TTC549 (cell line): Measurements from ENCODE around the gene PUS7L.
"Not testable (repeated sequence)": the region's sequence is repeated elsewhere in the genome, so short reads cannot be mapped to it uniquely, and the experiment has no call there.

Source experiments
- FAIRE-seq: peaks from 2 replicates; lab custom pipeline; 2012; peaks lifted over from hg19 to GRCh38; lab: Jason Lieb, UNC

Gene PUS7L

GRCh38 chr12:43750814-43751213 lies 7.8 kb downstream of the PUS7L start:
- FAIRE-seq = no peak

DNA sequence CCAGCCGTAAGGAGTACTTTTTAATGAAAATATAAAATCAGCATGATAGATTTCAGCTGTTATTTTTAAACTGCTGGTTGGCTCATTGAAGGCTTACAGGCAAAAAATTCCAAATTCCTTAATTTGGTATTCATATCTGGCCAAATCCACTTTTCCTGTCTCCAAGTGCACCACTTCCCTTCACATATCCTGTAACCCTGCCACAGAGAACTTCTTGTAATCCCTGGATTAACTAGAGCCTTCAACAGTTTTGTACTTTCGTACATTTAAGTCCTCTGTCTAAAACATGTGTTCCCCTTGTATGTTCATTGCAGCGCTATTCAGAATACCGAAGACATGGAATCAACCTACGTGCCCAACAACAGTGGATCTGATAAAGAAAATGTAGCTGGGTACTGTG lies 9.6 kb downstream of the PUS7L start:
- FAIRE-seq = no peak

DNA sequence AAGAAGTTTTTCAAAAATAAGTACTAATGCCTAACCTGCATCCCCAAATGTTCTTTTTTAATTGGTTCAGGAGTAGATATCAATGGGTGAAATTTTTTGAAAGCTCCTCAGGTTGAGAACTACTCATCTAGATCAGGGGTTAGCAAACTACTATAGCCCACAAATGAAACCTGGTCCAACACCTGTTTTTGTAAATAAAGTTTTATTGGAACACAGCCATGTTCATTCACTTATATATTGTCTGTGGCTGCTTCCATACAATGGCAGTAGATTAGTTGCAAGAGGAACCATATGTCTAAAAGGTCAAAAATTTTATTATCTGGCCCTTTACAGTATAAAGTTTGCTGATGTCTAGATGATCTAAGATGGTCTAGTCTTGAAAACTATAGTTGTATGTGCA lies 13.8 kb downstream of the PUS7L start:
- no peak for FAIRE-seq

DNA sequence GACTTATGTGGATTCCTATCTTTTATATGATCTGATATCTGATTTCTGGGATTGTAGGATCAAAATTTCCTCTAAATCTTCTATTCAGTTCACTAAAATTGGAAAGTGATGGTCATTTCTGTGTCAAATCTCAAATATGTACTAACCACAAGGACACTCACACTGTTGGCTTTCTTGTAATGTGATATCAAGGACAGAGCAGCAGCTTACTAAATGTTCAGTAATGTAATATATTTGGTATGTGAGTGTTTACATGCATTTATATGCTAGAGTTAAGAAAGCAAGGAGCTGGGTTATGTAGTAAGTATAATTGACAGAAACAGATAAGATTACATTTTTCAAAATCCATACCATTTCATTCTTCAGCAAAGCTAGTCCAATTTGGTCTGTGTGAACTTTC lies 16.5 kb downstream of the PUS7L start:
- FAIRE-seq = no peak

GRCh38 chr12:43740511-43741100 lies 18.0 kb downstream of the PUS7L start:
- no peak for FAIRE-seq

- no peak for FAIRE-seq
These were observed 20.9 kb downstream of the PUS7L start for GRCh38 chr12:43737646-43738045.

DNA sequence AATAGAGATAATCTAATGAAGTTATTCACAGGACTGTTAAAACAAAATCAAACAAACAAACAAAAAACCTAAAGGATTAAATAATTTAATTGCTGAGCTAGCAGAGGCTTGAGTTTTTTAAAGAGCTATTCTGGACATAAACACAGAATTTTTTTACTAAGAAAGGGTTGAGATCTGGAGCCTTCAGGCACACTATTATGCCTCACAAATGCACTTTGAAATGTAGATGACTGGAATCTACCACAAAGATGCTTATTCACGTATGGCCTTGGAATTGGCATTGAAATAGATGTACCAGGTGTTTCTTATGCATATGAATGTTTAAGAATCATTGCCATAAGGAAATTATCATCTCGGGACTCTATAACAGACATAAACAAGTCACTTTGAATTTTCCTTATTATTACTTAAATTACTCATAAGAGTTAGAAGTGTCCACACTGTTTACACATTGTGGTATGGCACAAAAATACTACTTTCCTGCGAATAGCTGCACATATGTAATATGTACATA lies 21.6 kb downstream of the PUS7L start:
- FAIRE-seq = no peak

DNA sequence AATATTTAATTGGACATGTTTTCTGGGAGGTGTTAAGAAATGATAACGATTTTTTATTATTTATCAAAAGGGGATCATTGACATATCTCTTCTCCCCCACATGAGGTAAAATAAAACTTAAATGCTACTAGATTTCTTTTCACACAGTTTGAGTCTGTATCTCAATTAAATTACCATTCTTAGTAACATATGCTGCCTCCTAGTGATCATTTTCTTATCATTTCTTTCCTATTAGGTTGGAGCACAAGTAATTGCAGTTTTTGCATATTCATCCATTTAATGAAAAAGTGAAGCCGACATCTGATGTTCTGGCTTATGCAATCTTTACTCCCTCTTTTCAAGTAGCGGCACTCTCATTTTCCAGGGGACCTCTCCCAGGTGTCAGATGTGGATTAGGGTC lies 24.9 kb downstream of the PUS7L start:
- no peak for FAIRE-seq

DNA sequence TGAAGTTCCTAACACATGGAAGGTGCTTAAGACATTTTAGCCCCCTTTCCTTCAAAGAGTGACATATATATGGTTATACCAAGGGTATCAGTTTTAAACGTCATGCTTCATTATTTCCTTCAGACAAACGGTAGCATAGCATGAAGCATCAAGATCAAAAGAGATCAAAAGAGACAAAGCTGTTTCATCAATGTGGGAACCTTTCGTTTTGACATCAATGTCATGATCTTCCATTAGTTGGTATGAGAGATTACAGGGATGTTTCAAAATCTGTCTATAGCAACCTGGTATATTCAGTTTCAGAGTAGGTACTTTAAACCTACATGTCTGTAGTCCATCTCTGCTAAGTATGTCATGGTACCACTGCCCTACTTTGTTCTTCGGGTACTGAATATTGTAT lies 28.3 kb downstream of the PUS7L start:
- no peak for FAIRE-seq

GRCh38 chr12:43728698-43729097 lies 29.9 kb downstream of the PUS7L start:
- FAIRE-seq = no peak

GRCh38 chr12:43728117-43728516 lies 30.5 kb downstream of the PUS7L start:
- FAIRE-seq = peak; percentile 94

DNA sequence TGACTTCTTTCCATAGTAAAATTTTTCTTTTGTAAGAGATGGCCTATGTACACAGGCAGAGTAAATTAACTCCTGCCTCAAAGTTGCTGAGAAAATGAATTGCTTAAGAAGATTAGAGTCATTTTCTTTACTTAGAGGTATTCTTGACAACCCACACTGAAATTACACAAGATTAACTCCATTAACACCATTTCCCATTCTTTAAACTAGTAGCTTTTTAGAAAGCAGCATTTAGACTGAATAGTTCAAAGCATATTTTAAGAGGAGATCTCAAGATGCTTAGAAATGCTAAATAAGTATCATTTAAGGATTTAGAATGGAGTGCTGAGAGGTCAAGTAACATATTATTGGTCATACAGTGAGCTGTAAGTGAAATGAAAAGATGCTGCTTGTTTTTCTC lies 35.5 kb downstream of the PUS7L start:
- FAIRE-seq = no peak

- FAIRE-seq = no peak
These were observed 36.0 kb downstream of the PUS7L start for GRCh38 chr12:43722621-43723020.

- no peak for FAIRE-seq
These were observed 47.2 kb downstream of the PUS7L start for GRCh38 chr12:43711348-43711747.

- FAIRE-seq = not testable (repeated sequence)
These were observed 54.8 kb downstream of the PUS7L start for GRCh38 chr12:43703772-43704171.

- FAIRE-seq = not testable (repeated sequence)
These were observed 57.4 kb downstream of the PUS7L start for GRCh38 chr12:43701194-43701593.

DNA sequence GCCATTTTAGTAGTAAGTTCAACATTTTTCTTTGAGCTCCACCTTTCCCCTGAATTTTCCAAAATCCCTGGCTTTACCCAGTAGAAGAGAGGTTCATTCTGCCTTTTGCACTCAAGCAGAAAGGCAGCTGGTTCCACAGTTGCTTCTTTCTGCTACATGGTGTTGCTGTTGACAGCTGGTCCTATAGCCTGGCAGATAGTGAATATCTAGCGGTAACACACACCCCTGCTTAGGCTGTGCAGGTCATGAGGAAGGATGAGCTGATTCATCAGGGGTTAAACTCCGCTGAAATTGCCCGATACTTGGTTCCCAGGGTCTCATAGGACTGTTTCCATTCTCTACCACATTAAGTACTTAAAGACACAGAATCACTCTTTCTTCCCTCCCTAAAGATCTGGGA lies 62.4 kb downstream of the PUS7L start:
- no peak for FAIRE-seq

- FAIRE-seq = no peak
These were observed 63.7 kb downstream of the PUS7L start for GRCh38 chr12:43694879-43695278.

DNA sequence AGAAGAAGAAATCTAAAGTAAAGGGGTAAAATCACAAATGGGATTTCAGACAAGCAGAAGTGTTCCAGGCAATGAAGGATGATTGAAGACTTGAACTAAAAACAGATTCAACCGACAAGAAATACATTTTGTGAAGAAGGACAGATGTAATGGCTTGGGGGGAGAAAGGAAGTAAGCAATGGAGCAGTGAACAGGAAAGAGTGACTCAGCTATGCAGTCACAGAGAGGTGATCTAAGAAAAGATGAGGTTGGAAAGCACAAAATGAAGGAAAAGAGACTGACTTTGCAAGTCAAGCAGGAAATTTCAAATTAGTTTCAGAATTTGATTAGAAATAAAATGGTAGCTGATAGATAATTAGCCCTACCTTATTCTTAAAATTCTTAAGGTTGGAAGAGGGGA lies 66.5 kb downstream of the PUS7L start:
- FAIRE-seq = no peak

DNA sequence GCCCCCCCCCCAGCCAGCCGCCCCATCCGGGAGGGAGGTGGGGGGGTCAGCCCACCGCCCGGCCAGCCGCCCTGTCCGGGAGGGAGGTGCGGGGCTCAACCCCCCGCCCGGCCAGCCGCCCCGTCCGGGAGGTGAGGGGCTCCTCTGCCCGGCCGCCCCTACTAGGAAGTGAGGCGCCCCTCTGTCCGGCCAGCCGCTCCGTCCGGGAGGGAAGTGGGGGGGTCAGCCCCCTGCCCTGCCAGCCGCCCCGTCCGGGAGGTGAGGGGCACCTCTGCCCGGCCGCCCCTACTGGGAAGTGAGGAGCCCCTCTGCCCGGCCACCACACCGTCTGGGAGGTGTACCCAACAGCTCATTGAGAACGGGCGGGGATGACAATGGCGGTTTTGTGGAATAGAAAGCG lies 73.1 kb downstream of the PUS7L start:
- not testable (repeated sequence) for FAIRE-seq

GRCh38 chr12:43676183-43676813 lies 82.3 kb downstream of the PUS7L start:
- FAIRE-seq = peak; percentile 33

- FAIRE-seq = no peak
These were observed 83.3 kb downstream of the PUS7L start for GRCh38 chr12:43675048-43675904.

DNA sequence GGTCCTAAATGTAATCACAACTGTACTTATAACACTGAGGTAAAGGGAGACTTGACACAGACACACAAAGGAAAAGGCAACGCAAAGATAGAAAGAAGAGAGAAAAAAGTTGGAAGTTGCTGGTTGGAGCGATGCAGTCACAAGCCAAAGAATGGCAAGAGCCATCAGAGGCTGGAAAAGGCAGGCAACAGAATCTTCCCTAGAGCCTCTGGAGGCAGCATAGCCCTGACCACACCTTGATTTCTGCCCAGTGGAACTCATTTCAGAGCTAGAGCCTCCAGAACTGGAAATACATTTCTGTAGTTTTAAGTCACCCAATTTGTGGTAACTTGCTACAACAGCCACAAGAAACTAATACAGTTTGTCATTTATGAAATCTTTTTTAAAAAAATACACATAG lies 89.2 kb downstream of the PUS7L start:
- no peak for FAIRE-seq
